HCT116 (cell line): ENCODE data around the gene TCF12. TPM values are rescaled to one million over a fixed set of nuclear protein-coding genes. Genes with fewer than 3 reads are reported as not detected.

Experiments used
- ATAC-seq: fragments of 200-7000 bp; cut with Tn5 transposase; 2 replicates; pipeline ENCODE4 v1.9.1; 2020; ENCODE audit warnings: mild to moderate bottlenecking, moderate library complexity
- BruUV-seq: library from RNA; stranded (reverse); fragments of 400-500 nt; replicated peaks from 2 replicates; lab custom pipeline; 2021; lab: Mats Ljungman, UMichigan
- CTCF ChIA-PET: fragments of 300-600 bp; sonication (Branson Sonifier 250); formaldehyde crosslinking; loops from one replicate; lab custom pipeline; 2021; ENCODE audit warnings: antibody characterized with exemption; lab: Charles Lee
- POLR2A ChIA-PET: fragments of 300-600, 350-600 bp; sonication (Branson Sonifier 250); formaldehyde crosslinking; loops from one replicate; lab custom pipeline; 2021; ENCODE audit warnings: antibody characterized with exemption; lab: Charles Lee
- RAD21 ChIA-PET, 2 experiments: fragments of 300-600 bp; sonication (Branson Sonifier 250); formaldehyde crosslinking; loops; one replicate each; lab custom pipeline; 2023; ENCODE audit warnings: low total read pairs in 2 of 2; ENCODE audit not compliant: uncharacterized antibody in 2 of 2, unreplicated experiment in 2 of 2, low non-redundant PET in 1 of 2; lab: Charles Lee
- DNase-seq: peaks from one replicate; pipeline ENCODE4 v3.0.0-alpha.2; 2010; ENCODE audit warnings: low read depth, low spot score
- H2AFZ ChIP-seq: fragments of 200-600 bp; shearing (Covaris generic), sonication (generic); 2 replicates; pipeline ENCODE4 v1.6.1; 2017; ENCODE audit warnings: low read depth, mixed run types, mixed read lengths, antibody characterized with exemption, low read length; ENCODE audit not compliant: poor library complexity, severe bottlenecking
- H3K27ac ChIP-seq: 2 replicates; pipeline ENCODE4 v1.5.1; 2012; ENCODE audit warnings: low read depth, low read length
- H3K27me3 ChIP-seq: fragments of 200-600 bp; sonication (generic); 2 replicates; pipeline ENCODE4 v1.6.1; 2016; ENCODE audit warnings: mixed run types, low read length, mixed read lengths; ENCODE audit not compliant: insufficient read depth
- H3K36me3 ChIP-seq, 2 experiments: fragments of 200-500 bp in 1 of 2; fragments of 200-600 bp in 1 of 2; sonication (Bioruptor generic) in 1 of 2; sonication (generic) in 1 of 2; 2 replicates each; pipeline versions ENCODE4 v1.5.1 to v1.6.1; 2014 to 2016; ENCODE audit warnings: low read length in 2 of 2, inconsistent platforms in 1 of 2, mixed read lengths in 1 of 2, mixed run types in 1 of 2; ENCODE audit not compliant: insufficient read depth in 2 of 2, control insufficient read depth in 1 of 2
- H3K4me1 ChIP-seq, 2 experiments: fragments of 200-600 bp in 1 of 2; sonication (generic) in 1 of 2; 2 replicates each; pipeline versions ENCODE4 v1.5.1 to v1.6.1; 2012 to 2017; ENCODE audit warnings: low read length in 2 of 2, inconsistent platforms in 1 of 2, mild to moderate bottlenecking in 1 of 2, mixed read lengths in 1 of 2, mixed run types in 1 of 2, moderate library complexity in 1 of 2; ENCODE audit not compliant: insufficient read depth in 2 of 2, control insufficient read depth in 1 of 2
- H3K4me2 ChIP-seq: fragments of 200-600 bp; sonication (generic); 2 replicates; pipeline ENCODE4 v1.6.1; 2017; ENCODE audit warnings: mixed run types, low read length, mixed read lengths
- H3K4me3 ChIP-seq, 2 experiments: fragments of 200-600 bp in 1 of 2; sonication (generic) in 1 of 2; replicated peaks in 1 of 2; 2 replicates each; pipeline ENCODE4 v1.5.1; 2011 to 2016; ENCODE audit warnings: low read length in 2 of 2, control low read depth in 1 of 2, low read depth in 1 of 2, mild to moderate bottlenecking in 1 of 2, mixed read lengths in 1 of 2, mixed run types in 1 of 2
- H3K79me2 ChIP-seq: fragments of 200-600 bp; sonication (generic); 2 replicates; pipeline ENCODE4 v1.6.1; 2017; ENCODE audit warnings: mild to moderate bottlenecking, mixed run types, low read length, moderate library complexity, mixed read lengths; ENCODE audit not compliant: insufficient read depth
- H3K9ac ChIP-seq: fragments of 200-600 bp; sonication (generic); 2 replicates; pipeline ENCODE4 v1.6.1; 2016; ENCODE audit warnings: low read length, mixed read lengths
- H3K9me2 ChIP-seq: fragments of 200-600 bp; sonication (generic), shearing (Covaris generic); 2 replicates; pipeline ENCODE4 v1.6.1; 2017; ENCODE audit warnings: mixed run types, mild to moderate bottlenecking, moderate library complexity; ENCODE audit not compliant: insufficient read depth
- H3K9me3 ChIP-seq, 2 experiments: fragments of 200-500 bp in 1 of 2; fragments of 200-600 bp in 1 of 2; sonication (Bioruptor generic) in 1 of 2; sonication (generic) in 1 of 2; 2 replicates each; pipeline ENCODE4 v1.6.1; 2014 to 2017; ENCODE audit warnings: low read length in 2 of 2, mixed read lengths in 2 of 2, inconsistent platforms in 1 of 2, low read depth in 1 of 2, mild to moderate bottlenecking in 1 of 2, mixed run types in 1 of 2, moderate library complexity in 1 of 2; ENCODE audit not compliant: control insufficient read depth in 1 of 2, insufficient read depth in 1 of 2
- H4K20me1 ChIP-seq: fragments of 200-600 bp; sonication (generic), shearing (Covaris generic); 2 replicates; pipeline ENCODE4 v1.6.1; 2017; ENCODE audit warnings: mixed run types, mild to moderate bottlenecking, moderate library complexity; ENCODE audit not compliant: insufficient read depth
- ATF3 ChIP-seq: IDR thresholded peaks from 2 replicates; pipeline ENCODE4 v1.6.1; 2012
- CEBPB ChIP-seq: IDR thresholded peaks from 2 replicates; pipeline ENCODE4 v1.6.1; 2012; ENCODE audit warnings: low read depth
- EGR1 ChIP-seq: IDR thresholded peaks from 2 replicates; pipeline ENCODE4 v1.6.1; 2012; ENCODE audit warnings: low read depth
- ELF1 ChIP-seq: IDR thresholded peaks from 2 replicates; pipeline ENCODE4 v1.6.1; 2012; ENCODE audit warnings: low read depth, borderline replicate concordance
- EZH2 ChIP-seq: fragments of 200-600 bp; sonication (generic); IDR thresholded peaks from 2 replicates; pipeline ENCODE4 v1.6.1; 2017; ENCODE audit warnings: antibody characterized with exemption, mixed run types
- EZH2phosphoT487 ChIP-seq: fragments of 200-600 bp; IDR thresholded peaks from 2 replicates; pipeline ENCODE4 v1.6.1; 2018; ENCODE audit warnings: antibody characterized with exemption, borderline replicate concordance
- FOSL1 ChIP-seq: IDR thresholded peaks from 2 replicates; pipeline ENCODE4 v1.6.1; 2012; ENCODE audit warnings: low read depth
- JUND ChIP-seq: IDR thresholded peaks from 2 replicates; pipeline ENCODE4 v1.6.1; 2012
- MAX ChIP-seq: IDR thresholded peaks from 2 replicates; pipeline ENCODE4 v1.6.1; 2012
- POLR2A ChIP-seq: IDR thresholded peaks from 2 replicates; pipeline ENCODE4 v1.7.0; 2011; ENCODE audit warnings: borderline replicate concordance; ENCODE audit not compliant: insufficient read depth, insufficient read length; ENCODE audit errors: extremely low read depth
- POLR2AphosphoS5 ChIP-seq: IDR thresholded peaks from 2 replicates; pipeline ENCODE4 v1.6.1; 2011; ENCODE audit warnings: mild to moderate bottlenecking, low read depth, low read length, moderate library complexity
- RAD21 ChIP-seq: IDR thresholded peaks from 2 replicates; pipeline ENCODE4 v1.6.1; 2012; ENCODE audit warnings: low read depth, mild to moderate bottlenecking
- SIN3A ChIP-seq: IDR thresholded peaks from 2 replicates; pipeline ENCODE4 v1.6.1; 2012; ENCODE audit warnings: low read depth
- SP1 ChIP-seq: IDR thresholded peaks from 2 replicates; pipeline ENCODE4 v1.6.1; 2012; ENCODE audit warnings: low read depth
- SRF ChIP-seq: IDR thresholded peaks from 2 replicates; pipeline ENCODE4 v1.6.1; 2012; ENCODE audit warnings: low read depth
- YY1 ChIP-seq: IDR thresholded peaks from 2 replicates; pipeline ENCODE4 v1.6.1; 2011; ENCODE audit warnings: low read length, low read depth, moderate library complexity, mild to moderate bottlenecking; ENCODE audit not compliant: insufficient replicate concordance; ENCODE audit errors: extremely low read depth
- ZFX ChIP-seq: fragments of 450-650 bp; IDR thresholded peaks from 2 replicates; pipeline ENCODE4 v1.6.1; 2017
- ZNF274 ChIP-seq: fragments of 200-500 bp; sonication (Bioruptor generic); IDR thresholded peaks from 2 replicates; pipeline ENCODE4 v1.6.1; 2014; ENCODE audit warnings: mild to moderate bottlenecking, low read depth, low read length, inconsistent platforms
- intact Hi-C: fragments of 100-400 bp; cut with micrococcal nuclease; formaldehyde crosslinking; loops from 2 replicates; pipeline ENCODE4 v1.10.0; 2022
- total RNA-seq: library from RNA; stranded (reverse); gene quantifications from one replicate; pipeline ENCODE4 v1.2.1, GENCODE V29; 2021; ENCODE audit not compliant: unreplicated experiment
- TF ChIP-seq, protein P1 (sequence below), 3 experiments: fragments of 200-600 bp in 1 of 3; sonication (generic) in 1 of 3; IDR thresholded peaks in 2 of 3; conservative IDR thresholded peaks in 1 of 3; 2 replicates each; pipeline ENCODE4 v1.5.1; 2012 to 2017; ENCODE audit warnings: low read depth in 2 of 3, low read length in 2 of 3, antibody characterized with exemption in 1 of 3, borderline replicate concordance in 1 of 3, control low read depth in 1 of 3, mild to moderate bottlenecking in 1 of 3, mixed read lengths in 1 of 3, mixed run types in 1 of 3, moderate library complexity in 1 of 3; ENCODE audit not compliant: insufficient read depth in 1 of 3
- TF ChIP-seq, protein P2 (sequence below): IDR thresholded peaks from 2 replicates; pipeline ENCODE4 v1.6.1; 2011; ENCODE audit warnings: mild to moderate bottlenecking, low read length, moderate library complexity; ENCODE audit not compliant: insufficient replicate concordance; ENCODE audit errors: extremely low read depth

TCF12 gene
- total RNA-seq, 1 experiment from 2014 or later: 71.6 TPM

DNA sequence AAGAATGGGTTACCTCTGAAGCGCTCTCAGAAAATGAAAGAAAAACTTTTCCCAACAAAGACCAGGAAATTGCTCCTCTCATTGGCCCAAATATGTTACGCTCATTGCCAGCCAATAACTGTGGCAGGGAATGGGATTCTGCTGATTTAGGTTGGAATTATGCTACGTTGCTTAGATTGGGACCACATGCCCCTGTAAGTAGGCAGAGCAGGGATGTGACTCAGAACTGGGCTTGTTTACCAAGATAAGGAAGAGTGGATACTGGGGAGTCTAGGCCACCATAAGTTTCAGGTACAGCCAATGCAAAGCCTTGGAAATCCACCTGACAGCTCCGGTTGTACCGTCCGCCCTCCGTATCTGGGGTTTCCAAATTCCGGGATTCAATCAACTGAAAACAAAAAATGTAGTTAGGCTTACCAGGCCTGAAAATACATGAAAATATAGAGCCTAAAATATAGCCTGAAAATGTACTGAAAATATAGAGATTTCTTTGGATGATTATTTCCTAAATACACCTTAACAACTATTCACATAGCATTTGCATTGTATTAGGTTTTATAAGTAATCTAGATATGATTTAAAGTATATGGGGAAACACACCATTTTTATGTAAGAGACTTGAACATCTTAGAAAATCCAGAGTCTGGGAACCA is 1.5 kb upstream of the TCF12 start:
- Histone ChIP-seq H3K4me2 (no peak overlapping the region), H3K9me3 (no peaks in the 10 kb centered on the region), H3K79me2 (peaks cover 33% of the 10 kb centered on the region)
- DNase-seq: no peak
- RAD21 ChIA-PET: no interaction called here
- TF ChIP-seq RAD21 (no peak), SP1 (no peak), ZFX (no peak), ATF3 (no peak), POLR2AphosphoS5 (no peak), SRF (no peak), EZH2 (no peak), JUND (no peak), ELF1 (no peak), POLR2A (no peak), EGR1 (no peak), EZH2phosphoT487 (no peak), YY1 (no peak), SIN3A (no peak), MAX (no peak), ZNF274 (no peak), CEBPB (no peak), FOSL1 (no peak)
- TF ChIP-seq, protein P1, sequence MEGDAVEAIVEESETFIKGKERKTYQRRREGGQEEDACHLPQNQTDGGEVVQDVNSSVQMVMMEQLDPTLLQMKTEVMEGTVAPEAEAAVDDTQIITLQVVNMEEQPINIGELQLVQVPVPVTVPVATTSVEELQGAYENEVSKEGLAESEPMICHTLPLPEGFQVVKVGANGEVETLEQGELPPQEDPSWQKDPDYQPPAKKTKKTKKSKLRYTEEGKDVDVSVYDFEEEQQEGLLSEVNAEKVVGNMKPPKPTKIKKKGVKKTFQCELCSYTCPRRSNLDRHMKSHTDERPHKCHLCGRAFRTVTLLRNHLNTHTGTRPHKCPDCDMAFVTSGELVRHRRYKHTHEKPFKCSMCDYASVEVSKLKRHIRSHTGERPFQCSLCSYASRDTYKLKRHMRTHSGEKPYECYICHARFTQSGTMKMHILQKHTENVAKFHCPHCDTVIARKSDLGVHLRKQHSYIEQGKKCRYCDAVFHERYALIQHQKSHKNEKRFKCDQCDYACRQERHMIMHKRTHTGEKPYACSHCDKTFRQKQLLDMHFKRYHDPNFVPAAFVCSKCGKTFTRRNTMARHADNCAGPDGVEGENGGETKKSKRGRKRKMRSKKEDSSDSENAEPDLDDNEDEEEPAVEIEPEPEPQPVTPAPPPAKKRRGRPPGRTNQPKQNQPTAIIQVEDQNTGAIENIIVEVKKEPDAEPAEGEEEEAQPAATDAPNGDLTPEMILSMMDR (IDR thresholded peaks at IDR 0.05 in 2 of 3, conservative IDR thresholded peaks at IDR 0.05 in 1 of 3; ENCODE audit: borderline replicate concordance in 1 of 3, insufficient read depth in 1 of 3, low read depth in 2 of 3, low read length in 2 of 3): no peak
- TF ChIP-seq, protein P2, sequence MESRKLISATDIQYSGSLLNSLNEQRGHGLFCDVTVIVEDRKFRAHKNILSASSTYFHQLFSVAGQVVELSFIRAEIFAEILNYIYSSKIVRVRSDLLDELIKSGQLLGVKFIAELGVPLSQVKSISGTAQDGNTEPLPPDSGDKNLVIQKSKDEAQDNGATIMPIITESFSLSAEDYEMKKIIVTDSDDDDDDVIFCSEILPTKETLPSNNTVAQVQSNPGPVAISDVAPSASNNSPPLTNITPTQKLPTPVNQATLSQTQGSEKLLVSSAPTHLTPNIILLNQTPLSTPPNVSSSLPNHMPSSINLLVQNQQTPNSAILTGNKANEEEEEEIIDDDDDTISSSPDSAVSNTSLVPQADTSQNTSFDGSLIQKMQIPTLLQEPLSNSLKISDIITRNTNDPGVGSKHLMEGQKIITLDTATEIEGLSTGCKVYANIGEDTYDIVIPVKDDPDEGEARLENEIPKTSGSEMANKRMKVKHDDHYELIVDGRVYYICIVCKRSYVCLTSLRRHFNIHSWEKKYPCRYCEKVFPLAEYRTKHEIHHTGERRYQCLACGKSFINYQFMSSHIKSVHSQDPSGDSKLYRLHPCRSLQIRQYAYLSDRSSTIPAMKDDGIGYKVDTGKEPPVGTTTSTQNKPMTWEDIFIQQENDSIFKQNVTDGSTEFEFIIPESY: no peak
- TF ChIP-seq, all 23 proteins: peak for 0
- no peak overlapping the region for H3K27ac ChIP-seq
- ChIA-PET CTCF (no interaction called here), POLR2A (no interaction called here)
- no peak for ATAC-seq
- H3K27me3 ChIP-seq: no peaks in the 10 kb centered on the region
- H3K9ac ChIP-seq: no peak overlapping the region
- H3K4me3 ChIP-seq: no peak overlapping the region
- no TSS peak for BruUV-seq
- no peak overlapping the region for H2AFZ ChIP-seq
- H3K36me3 ChIP-seq: peaks cover 0 to 1% of the 10 kb centered on the region in 2 experiments; a peak in 2 of 4 replicates
- intact Hi-C loops: no loop called here
- no peaks in the 10 kb centered on the region for H4K20me1 ChIP-seq
- H3K4me1 ChIP-seq: peaks cover 8 to 16% of the 10 kb centered on the region in 2 experiments; a peak in 3 of 4 replicates
- no peaks in the 10 kb centered on the region for H3K9me2 ChIP-seq
